HCEC 1CT (cell line): ENCODE results near the gene MAPKAPK3.
"Not testable (repeated sequence)": the region's sequence is repeated elsewhere in the genome, so short reads cannot be mapped to it uniquely, and the experiment has no call there.

Experiments
- DNase-seq: peaks from one replicate; pipeline ENCODE4 v3.0.0-alpha.2; 2017

Gene MAPKAPK3

GRCh38 chr3:50658416-50658815, 41.5 kb downstream of the MAPKAPK3 start:
- no peak for DNase-seq

DNA sequence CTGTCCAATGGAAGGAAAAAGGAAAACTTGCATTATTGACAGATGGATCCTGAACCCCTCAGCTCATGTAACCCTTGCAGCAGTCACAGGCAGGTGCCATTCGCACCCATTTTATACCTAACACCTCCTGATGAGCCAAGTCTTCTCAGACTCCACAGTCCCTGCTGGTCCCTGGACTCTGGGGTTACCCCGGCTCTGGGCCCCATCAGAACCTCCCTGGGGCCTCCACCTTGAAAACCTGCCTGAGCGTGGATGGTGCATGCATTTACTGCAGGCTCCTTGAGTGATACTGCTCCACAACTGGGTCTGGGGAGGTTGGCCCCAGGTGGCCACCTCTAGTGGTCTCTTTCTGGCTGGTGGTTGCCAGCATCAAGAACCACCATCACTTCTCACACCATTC, 41.9 kb downstream of the MAPKAPK3 start:
- DNase-seq, result no peak

GRCh38 chr3:50660386-50660785, 43.4 kb downstream of the MAPKAPK3 start:
- no peak for DNase-seq

- no peak for DNase-seq
Observed at GRCh38 chr3:50661321-50661837, 44.4 kb downstream of the MAPKAPK3 start.

GRCh38 chr3:50662408-50662807, 45.5 kb downstream of the MAPKAPK3 start:
- no peak for DNase-seq

- no peak for DNase-seq
Observed at GRCh38 chr3:50665081-50665840, 48.3 kb downstream of the MAPKAPK3 start.

DNA sequence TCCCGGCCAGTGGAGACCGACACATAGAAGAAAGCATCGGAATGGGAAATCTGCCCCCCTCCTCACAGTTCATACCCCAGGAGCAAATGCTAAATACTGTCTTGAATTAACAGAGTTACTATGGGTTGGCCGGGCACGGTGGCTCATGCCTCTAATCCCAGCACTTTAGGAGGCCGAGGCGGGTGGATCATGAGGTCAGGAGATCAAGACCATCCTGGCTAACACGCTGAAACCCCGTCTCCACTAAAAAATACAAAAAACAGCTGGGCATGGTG, 48.8 kb downstream of the MAPKAPK3 start:
- DNase-seq, result not testable (repeated sequence)

DNA sequence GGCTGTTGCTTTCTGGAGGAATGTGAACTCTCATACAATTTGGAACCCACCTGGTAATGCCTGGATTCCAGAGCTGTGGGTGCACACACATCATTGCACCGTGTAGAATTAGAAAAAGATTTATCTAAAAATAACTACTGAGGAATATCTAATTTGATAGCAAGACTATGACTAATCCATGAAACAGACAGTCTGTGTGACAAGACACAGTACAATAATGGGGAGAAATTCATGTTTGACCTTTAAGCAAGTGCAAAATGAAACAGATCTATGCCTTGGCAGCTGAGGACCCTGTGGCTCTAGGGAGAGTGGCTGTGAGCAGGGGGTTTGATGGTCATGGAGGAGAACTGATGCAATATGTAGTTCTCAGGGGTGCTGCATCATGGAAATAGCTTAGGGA, 49.9 kb downstream of the MAPKAPK3 start:
- no peak for DNase-seq

GRCh38 chr3:50671331-50671730, 54.4 kb downstream of the MAPKAPK3 start:
- DNase-seq, result peak; percentile 55

GRCh38 chr3:50672656-50673055, 55.7 kb downstream of the MAPKAPK3 start:
- no peak for DNase-seq

DNA sequence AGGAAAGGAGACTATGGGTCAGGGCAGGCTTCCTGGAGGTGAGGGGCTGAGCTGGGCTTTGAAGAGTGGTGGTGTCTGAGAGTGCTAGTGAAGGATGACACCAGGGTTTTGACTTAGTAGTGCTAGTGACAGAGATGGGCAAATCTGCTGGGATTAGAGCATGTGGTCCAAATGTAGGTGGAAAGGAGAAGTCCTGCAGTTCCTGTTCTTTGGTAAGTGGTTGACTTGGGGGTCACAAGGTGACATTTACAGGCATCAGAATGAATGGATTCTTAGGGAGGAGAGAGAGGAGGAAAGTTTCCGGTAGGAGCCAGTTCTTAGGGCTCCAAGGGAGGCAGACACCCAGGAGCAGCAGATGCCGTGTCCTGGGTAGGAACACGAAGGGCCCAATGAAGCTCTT, 57.0 kb downstream of the MAPKAPK3 start:
- DNase-seq, result no peak

GRCh38 chr3:50674349-50675178, 57.6 kb downstream of the MAPKAPK3 start, which contains the start of gene DOCK3:
Gene DOCK3, plus strand, starts transcription at chr3:50674927. Its CDS starts 337 bp downstream, at chr3:50675264.
- DNase-seq, result no peak

DNA sequence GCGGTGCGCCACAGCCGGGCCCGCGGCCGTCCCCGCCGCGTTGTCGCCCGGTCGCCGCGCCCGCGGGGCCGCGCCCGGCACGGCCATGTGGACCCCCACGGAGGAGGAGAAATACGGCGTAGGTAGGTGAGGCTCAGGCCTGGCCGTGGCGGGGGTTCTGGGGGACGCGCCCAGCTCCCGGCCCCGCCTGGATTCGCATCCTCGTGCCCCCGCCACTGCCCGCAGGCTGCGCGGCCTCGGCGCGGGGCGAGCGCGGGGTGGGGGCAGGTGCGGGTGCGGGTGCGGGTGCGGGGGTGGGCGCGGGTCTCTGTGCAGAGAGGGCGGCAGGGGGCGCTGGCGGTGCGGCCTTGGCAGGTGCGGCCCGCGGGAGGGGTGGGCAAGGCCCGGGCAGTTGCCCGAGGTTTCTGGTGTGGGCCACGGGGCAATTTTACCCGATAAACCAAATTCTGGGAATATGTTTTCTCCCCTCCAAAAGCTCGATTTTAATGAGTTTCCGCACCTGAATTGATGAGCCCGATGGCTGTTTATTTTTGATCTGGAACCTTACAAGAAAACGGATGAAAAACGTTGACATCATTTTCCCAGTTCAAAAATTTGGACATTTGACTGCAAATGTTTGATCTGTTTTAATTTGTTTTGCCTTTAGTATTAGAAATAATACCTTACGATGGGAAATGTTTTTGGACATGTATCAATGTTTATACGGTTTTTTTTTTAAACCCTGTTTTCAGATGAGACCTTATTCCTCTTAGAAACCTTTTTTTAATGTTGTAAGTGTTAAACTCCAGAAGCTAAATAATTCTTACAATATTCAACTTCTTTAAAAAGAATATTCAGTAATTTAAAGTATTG, 58.5 kb downstream of the MAPKAPK3 start:
- DNase-seq, result no peak

DNA sequence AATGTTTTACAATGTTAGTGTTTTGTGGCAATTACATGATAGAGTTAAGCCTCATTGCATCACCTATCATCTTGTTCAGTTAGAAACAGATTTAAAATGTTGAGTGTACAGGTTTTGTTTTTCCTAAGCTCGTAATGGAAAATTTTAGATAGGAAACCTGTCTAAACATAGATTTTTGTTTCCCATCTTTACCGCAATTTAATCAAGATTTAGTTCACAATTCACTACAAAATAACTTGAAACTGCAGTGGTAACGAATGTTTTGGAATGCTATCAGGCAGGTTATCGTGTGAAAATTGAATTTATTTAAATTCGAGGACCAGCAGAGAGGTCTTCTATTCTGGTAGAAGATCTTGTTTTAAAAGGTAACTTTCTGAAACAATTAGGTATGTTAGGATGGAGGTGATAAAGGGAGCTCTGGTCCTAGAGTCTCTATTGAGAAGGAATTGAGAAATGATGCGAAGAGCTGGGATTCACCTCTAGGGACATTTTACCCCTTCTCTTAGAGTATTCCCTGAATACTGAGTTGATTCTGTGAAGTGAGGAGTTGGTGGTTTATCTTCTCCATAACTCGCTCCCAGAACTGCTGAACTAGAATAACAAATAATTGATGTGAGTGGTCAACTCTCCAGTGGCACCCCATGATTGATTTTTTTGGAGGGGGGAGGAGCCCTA, 59.2 kb downstream of the MAPKAPK3 start:
- no peak for DNase-seq

DNA sequence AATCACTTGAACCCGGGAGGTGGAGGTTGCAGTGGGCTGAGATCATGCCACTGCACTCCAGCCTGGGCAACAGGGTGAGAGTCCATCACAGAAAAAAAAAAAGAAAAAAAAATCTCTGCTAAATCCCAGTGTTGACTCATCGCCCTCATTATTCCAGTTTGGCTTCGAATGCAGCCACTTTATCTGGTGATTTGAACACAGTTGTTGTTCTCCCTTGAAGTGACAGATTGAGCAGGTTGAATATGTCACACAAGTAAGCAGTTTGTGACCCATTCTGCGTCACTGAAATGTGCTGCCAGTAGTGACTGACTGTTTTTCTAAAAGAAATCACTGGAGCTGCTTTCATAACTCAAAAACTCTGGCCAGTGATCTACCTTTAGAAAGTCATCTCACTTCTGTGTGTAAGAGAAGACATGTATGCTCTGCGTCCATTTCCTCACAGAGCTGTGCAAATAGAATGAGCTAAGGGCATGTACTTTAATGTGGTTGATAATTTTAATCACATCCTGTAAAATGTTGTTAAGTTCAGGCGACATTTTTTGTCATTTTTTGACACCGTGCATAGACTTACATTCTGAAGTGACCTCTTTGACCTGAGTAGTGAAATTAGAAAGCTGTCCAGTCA, 70.3 kb downstream of the MAPKAPK3 start:
- no peak for DNase-seq

DNA sequence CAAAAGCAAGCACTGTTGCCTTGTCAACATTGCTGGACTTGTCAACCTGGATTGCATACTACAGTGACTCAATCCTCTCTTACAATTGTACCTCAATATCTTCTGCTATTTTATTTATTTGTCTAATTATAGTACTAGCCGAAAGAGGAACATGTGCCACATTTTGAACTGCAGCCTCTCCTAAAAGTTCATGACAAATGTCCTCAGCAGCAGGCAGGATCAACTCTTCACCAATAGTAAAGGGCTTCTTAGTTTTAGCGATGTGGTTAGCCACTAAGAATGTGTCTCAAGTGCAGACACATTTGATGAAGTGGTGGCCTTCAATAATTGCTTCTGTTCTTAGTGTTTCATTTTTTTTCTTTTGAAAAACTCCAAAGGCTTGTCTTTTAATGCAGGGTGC, 71.0 kb downstream of the MAPKAPK3 start:
- no peak for DNase-seq

DNA sequence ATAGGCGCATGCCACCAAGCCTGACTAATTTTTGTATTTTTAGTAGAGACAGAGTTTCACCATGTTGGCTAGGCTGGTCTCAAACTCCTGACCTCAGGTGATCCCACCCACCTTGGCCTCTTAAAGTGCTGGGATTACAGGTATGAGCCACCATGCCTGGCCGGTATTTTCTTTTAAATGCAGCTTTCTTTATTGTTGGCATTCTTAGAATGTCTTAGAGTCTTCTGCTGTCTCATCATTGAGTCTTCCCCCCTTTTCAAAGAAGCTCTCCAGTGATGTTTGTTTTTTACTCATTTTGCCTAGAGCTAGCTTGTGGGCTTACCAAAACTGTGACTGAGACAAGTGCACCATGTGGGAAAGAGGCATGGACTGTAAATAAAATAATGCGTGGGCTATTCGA, 71.7 kb downstream of the MAPKAPK3 start:
- not testable (repeated sequence) for DNase-seq

- no peak for DNase-seq
Observed at GRCh38 chr3:50689558-50689957, 72.6 kb downstream of the MAPKAPK3 start.

DNA sequence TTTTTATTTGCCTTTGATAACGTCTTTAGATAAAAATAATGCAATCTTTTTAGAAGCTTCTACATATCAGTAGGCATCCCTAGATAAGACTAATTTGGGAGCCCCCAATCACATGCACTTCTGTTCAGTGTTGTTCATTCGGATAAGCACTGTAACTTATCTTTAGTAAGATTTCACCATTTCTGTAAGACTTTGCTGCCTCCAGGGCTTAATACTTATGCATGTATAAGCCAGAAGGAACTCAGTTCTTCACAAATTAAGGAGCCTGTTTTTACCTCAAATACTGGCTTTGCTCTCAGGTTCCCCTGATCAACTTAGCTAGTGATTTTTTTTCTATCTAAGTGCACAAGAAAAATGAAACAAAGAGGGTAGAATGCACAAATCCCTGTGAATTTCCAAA, 78.1 kb downstream of the MAPKAPK3 start:
- no peak for DNase-seq

DNA sequence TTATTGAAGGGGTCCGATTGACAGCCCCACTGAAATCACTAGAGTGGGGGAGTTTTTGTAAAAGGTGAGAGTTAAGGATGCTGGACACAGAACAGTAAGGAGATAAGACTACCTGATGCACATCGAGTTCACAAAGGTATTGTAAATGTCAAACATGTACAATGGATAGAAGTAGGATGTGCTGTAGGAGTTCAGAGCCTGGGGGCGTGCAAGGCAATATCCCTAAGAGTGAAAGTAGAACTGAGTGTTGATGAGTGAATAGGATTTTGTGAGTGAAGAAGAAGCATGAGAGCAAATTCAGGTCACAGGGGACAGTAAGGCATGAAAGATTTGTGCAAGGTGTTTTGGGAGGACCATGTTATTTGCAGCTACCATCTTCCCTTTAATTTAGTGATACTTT, 79.3 kb downstream of the MAPKAPK3 start:
- DNase-seq, result no peak

DNA sequence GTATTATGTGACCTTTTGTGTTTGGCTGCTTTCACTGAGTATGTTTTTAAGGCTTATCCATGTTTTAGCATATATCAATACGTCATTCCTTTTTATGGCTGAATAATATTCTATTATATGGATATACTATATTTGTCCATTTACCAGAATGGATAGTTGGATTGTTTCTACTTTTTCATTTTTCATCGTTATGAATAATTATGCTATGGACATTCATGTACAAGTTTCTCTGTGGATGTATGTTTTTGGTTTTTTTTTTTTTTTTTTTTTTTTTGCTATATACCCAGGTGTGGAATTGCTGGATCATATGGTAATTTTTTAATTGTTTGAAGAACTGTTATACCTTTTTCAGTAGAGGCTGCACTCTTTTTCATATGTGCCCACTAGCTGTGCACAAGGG, 81.3 kb downstream of the MAPKAPK3 start:
- DNase-seq, result no peak
